ENCODE results near the gene CALN1.

GRCh38 chr7:71753956-71754664, 658.0 kb downstream of the CALN1 start:
- TF ChIP-seq EZH2 (IDR thresholded peaks at IDR 0.05; ENCODE audit: borderline replicate concordance, insufficient read depth, low read length, poor library complexity, severe bottlenecking) (no peak), CTCF (IDR thresholded peaks at IDR 0.05; ENCODE audit: poor library complexity, severe bottlenecking) (no peak), EP300 (conservative IDR thresholded peaks at IDR 0.05; ENCODE audit: poor library complexity, severe bottlenecking) (no peak), SMC3 (conservative IDR thresholded peaks at IDR 0.05; ENCODE audit: poor library complexity) (no peak), POLR2AphosphoS5 (IDR thresholded peaks at IDR 0.05) (no peak)

Data from neural cell (in vitro differentiated cells).